ENCODE measurements around the gene ZNF454.

ZNF454 gene

GRCh38 chr5:178940569-178941360 is at the start of gene ZNF454:
ZNF454 (plus strand) TSS chr5:178941198; CDS start chr5:178942792, 1,594 bp downstream.
- H3K27me3 ChIP-seq (ENCODE audit: low read depth) = no peaks in the 10 kb centered on the region
- H3K9me3 ChIP-seq = peaks cover 3% of the 10 kb centered on the region; the same call in 1 of the 2 replicates
- DNase-seq (ENCODE audit: low spot score in 2 of 2) = no peak

DNA sequence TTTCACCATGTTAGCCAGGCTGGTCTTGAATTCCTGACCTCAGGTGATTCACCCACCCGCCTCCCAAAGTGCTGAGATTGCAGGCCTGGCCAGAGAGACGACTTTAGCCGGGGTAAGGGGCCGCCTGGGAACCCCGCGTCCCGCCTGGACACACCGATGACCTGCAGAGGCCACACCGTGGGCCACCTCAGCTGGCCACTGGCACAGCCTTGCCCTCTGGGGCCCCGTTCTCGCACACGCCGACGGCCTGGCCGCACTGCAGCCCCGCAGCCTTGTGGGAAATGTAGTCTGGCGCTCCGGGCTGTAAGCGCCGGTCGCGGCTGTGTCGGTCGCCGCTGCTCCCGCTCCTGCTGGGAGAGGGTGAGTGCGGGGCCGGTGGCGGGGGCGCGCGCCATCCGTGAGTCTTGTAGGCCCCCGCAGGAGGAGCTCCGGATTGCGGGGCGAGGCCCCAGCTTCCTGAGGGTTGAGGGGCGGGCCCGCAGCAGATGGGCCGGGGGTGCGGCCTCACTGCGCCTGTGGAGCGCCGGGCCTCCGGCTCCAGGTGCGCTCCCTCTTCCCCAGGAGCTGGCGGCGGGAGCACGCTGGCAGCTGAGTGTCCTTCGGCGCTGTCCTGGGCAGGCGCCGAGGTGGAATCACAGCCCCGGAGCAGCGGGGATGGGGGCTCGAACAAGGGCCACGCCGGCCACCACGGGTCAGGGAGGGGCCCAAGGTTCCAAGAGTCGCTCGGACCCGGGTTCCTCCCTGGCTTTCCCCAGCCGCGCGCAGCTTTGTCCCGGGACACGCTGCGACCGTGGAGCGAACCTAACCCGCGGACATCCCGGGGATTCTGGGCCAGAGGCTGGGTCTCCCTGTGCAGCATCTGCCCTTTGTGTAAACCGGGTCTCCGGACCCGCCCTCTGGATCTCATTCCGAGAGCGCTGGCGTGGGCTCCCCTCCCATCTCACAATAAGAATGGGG is 45.1 kb upstream of the ZNF454 start, which contains the start of gene ZFP2:
Gene ZFP2, plus strand, starts transcription at position 299 of the 957 bp plus-strand sequence. CDS start 35,401 bp downstream, outside the sequence.
- no peaks in the 10 kb centered on the region for H3K27me3 ChIP-seq (ENCODE audit: low read depth)
- no peaks in the 10 kb centered on the region for H3K4me1 ChIP-seq
- in situ Hi-C loops (cut with MboI; ENCODE audit: low sequenced_read_pairs) = no loop called here
- H3K4me3 ChIP-seq = no peak within 1 kb of the TSS
- H3K36me3 ChIP-seq (replicated peaks) = no peaks in the 10 kb centered on the region
- no peak for DNase-seq (ENCODE audit: low spot score in 2 of 2)
- H3K9me3 ChIP-seq = no peaks in the 10 kb centered on the region; the same call in 1 of the 2 replicates

More at GRCh38 chr5:178940569-178941360, at the start of gene ZNF454:
- Histone ChIP-seq H3K36me3 (replicated peaks) (no peaks in the 10 kb centered on the region), H3K4me3 (no peak within 1 kb of the TSS), H3K4me1 (no peaks in the 10 kb centered on the region)
- in situ Hi-C loops (cut with MboI; ENCODE audit: low sequenced_read_pairs) = no loop called here

- in situ Hi-C loops (cut with MboI; ENCODE audit: low sequenced_read_pairs) = no loop called here
- H3K27me3 ChIP-seq (ENCODE audit: low read depth) = no peaks in the 10 kb centered on the region
- H3K4me1 ChIP-seq = no peaks in the 10 kb centered on the region
- DNase-seq (ENCODE audit: low spot score in 2 of 2) = no peak
- no peak overlapping the region for H3K4me3 ChIP-seq
- H3K9me3 ChIP-seq = no peaks in the 10 kb centered on the region; the same call in 1 of the 2 replicates
- H3K36me3 ChIP-seq (replicated peaks) = no peaks in the 10 kb centered on the region
These were observed 41.7 kb upstream of the ZNF454 start for GRCh38 chr5:178899289-178899688.

DNA sequence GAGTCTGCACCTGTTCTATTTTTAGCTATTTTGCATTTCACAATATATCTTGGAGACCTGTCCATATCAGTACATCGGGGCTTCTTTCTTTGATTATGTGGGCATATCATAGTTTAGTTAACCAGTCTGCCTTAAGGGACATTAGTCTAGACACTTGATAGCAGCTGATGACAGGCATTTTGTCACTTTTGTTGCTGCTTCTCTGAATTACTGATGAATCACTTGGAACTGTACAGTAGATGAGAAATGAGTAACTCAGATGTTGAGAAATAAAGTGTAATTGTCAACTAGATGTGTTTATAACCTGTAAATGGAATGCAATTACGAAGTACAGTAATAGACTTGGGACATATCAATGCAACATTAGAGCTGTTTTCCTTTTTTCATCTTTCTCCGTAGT is 38.1 kb upstream of the ZNF454 start:
- Histone ChIP-seq H3K36me3 (replicated peaks) (no peaks in the 10 kb centered on the region), H3K4me3 (no peak overlapping the region), H3K27me3 (ENCODE audit: low read depth) (no peaks in the 10 kb centered on the region), H3K4me1 (no peaks in the 10 kb centered on the region), H3K9me3 (no peaks in the 10 kb centered on the region)
- in situ Hi-C loops (cut with MboI; ENCODE audit: low sequenced_read_pairs) = no loop called here
- no peak for DNase-seq (ENCODE audit: low spot score in 2 of 2)

GRCh38 chr5:178931846-178932760 is 8.9 kb upstream of the ZNF454 start:
- peaks cover 11% of the 10 kb centered on the region; the same call in 1 of the 2 replicates for H3K9me3 ChIP-seq
- H3K27me3 ChIP-seq (ENCODE audit: low read depth) = no peaks in the 10 kb centered on the region
- H3K36me3 ChIP-seq (replicated peaks) = no peaks in the 10 kb centered on the region
- H3K4me3 ChIP-seq = no peak overlapping the region
- in situ Hi-C loops (cut with MboI; ENCODE audit: low sequenced_read_pairs) = no loop called here
- DNase-seq (ENCODE audit: low spot score in 2 of 2) = no peak
- H3K4me1 ChIP-seq = no peaks in the 10 kb centered on the region

GRCh38 chr5:178941361-178941760 is 363 bp downstream of the ZNF454 start:
- in situ Hi-C loops (cut with MboI; ENCODE audit: low sequenced_read_pairs) = no loop called here
- Histone ChIP-seq H3K36me3 (replicated peaks) (no peaks in the 10 kb centered on the region), H3K4me1 (no peaks in the 10 kb centered on the region), H3K4me3 (no peak overlapping the region), H3K27me3 (ENCODE audit: low read depth) (no peaks in the 10 kb centered on the region), H3K9me3 (peaks cover 3% of the 10 kb centered on the region; the same call in 1 of the 2 replicates)
- DNase-seq (ENCODE audit: low spot score in 2 of 2) = no peak

DNA sequence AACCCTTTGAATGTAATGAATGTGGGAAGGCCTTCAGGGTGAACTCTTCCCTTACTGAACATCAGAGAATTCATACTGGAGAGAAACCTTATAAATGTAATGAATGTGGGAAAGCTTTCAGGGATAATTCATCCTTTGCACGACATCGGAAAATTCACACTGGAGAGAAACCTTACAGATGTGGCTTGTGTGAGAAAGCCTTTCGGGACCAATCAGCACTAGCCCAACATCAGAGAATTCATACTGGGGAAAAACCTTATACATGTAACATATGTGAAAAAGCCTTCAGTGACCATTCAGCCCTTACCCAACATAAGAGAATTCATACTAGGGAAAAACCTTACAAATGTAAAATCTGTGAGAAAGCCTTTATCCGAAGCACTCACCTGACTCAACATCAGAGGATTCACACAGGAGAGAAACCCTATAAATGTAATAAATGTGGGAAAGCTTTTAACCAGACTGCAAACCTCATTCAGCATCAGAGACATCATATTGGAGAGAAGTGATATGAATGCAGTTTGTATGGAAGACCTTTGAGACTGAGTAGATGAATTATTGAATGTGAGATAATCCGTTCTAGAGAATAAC is 24.6 kb downstream of the ZNF454 start:
- in situ Hi-C loops (cut with MboI; ENCODE audit: low sequenced_read_pairs) = no loop called here
- no peak for DNase-seq (ENCODE audit: low spot score in 2 of 2)
- no peaks in the 10 kb centered on the region for H3K36me3 ChIP-seq (replicated peaks)
- no peaks in the 10 kb centered on the region for H3K4me1 ChIP-seq
- no peak overlapping the region for H3K4me3 ChIP-seq
- peaks cover 7% of the 10 kb centered on the region; the same call in 1 of the 2 replicates for H3K9me3 ChIP-seq
- no peaks in the 10 kb centered on the region for H3K27me3 ChIP-seq (ENCODE audit: low read depth)

DNA sequence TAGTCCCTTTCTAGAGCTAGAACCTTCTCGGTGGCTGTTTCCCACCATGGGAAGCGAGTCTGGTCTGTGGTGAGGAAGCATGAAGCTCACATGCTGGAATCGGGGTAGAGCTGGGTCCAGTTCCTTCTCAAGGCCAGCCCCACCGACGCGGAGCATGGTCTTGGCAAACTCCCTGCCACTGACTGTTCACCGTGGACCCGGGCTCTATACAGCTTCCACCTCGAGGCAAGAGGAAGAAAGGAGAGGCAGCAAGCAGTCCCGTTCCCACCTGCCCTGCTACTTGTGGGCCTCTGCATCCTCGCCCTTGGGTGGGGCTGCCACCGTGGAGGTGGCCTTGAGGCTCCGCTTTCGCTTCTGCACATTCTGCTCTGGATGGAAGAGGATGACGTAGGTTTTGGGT is 40.4 kb downstream of the ZNF454 start:
- no peak for DNase-seq (ENCODE audit: low spot score in 2 of 2)
- Histone ChIP-seq H3K4me3 (no peak overlapping the region), H3K36me3 (replicated peaks) (no peaks in the 10 kb centered on the region), H3K9me3 (no peaks in the 10 kb centered on the region), H3K4me1 (no peaks in the 10 kb centered on the region), H3K27me3 (ENCODE audit: low read depth) (no peaks in the 10 kb centered on the region)
- in situ Hi-C loops (cut with MboI; ENCODE audit: low sequenced_read_pairs) = no loop called here

- DNase-seq (ENCODE audit: low spot score in 2 of 2) = no peak
- in situ Hi-C loops (cut with MboI; ENCODE audit: low sequenced_read_pairs) = no loop called here
- no peaks in the 10 kb centered on the region for H3K27me3 ChIP-seq (ENCODE audit: low read depth)
- no peaks in the 10 kb centered on the region for H3K36me3 ChIP-seq (replicated peaks)
- H3K9me3 ChIP-seq = no peaks in the 10 kb centered on the region
- no peaks in the 10 kb centered on the region for H3K4me1 ChIP-seq
- no peak overlapping the region for H3K4me3 ChIP-seq
These were observed 41.9 kb downstream of the ZNF454 start for GRCh38 chr5:178982941-178983340.

DNA sequence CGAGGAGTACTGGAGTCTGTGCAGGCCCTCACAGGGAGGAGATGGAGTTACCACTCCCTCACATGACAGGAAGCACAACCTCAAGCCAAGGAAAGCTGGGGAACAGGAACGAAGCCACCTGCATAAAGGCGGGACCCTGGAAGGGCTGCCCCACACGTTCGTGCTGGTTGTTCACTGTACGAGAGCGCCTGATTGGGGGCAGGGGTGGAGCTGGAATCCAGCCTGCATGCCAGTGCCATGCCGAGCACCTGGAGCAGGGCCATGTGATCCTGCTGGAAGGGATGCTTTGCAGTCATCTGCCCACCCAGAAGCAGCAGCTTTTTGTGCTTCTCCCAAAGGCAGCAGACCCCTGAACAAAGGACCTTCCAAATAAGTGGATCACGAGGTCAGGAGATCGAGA is 42.7 kb downstream of the ZNF454 start:
- Histone ChIP-seq H3K4me1 (no peaks in the 10 kb centered on the region), H3K27me3 (ENCODE audit: low read depth) (no peaks in the 10 kb centered on the region), H3K36me3 (replicated peaks) (no peaks in the 10 kb centered on the region), H3K9me3 (no peaks in the 10 kb centered on the region), H3K4me3 (no peak overlapping the region)
- in situ Hi-C loops (cut with MboI; ENCODE audit: low sequenced_read_pairs) = no loop called here
- no peak for DNase-seq (ENCODE audit: low spot score in 2 of 2)

DNA sequence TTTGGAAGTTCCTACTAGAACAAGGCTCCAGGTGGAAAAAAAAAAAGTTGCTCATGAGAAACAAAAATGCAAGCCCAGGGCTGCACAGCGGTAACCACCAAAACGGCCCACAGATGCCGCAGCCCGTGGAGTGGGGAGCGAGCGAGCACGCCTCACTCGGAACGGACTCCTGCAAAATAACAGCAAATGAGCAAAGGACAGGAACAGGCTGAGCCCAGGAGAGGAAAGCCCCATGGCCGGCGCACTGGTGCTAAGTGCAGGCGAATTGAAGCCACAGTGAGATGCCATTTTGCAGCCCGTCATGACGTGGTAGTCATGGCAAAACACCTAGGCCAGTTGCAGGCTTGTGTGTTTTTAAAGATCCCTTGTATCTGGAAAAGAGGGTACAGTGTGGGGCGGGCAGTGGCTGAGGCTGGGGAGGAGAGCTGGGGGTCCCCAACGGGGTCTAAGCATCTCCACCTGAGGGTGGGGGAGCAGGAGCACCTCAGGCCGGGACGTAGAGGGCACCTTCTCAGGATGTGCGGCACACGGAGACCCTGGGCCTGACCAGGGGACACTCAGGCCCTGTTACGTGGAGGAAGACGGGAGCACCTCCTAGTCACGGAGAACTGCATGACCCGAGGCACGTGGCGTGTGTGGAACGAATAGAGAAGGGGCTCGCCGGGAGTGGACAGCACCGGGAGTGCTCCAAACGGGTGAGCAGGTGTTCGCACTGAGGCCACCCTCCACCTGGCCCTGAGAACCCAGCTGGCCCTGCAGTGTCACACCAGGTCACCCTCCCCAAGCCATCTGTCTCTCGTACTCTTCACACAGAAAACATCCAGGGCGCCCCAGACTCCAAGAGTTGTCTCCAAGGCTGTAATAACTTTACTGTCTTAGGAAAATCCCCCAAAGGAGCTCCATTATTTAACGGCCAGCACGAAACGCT is 43.4 kb downstream of the ZNF454 start:
- in situ Hi-C loops (cut with MboI; ENCODE audit: low sequenced_read_pairs) = no loop called here

GRCh38 chr5:178986326-178986960 is 45.4 kb downstream of the ZNF454 start:
- H3K4me1 ChIP-seq = no peaks in the 10 kb centered on the region
- H3K36me3 ChIP-seq (replicated peaks) = no peaks in the 10 kb centered on the region
- DNase-seq (ENCODE audit: low spot score in 2 of 2) = no peak
- in situ Hi-C loops (cut with MboI; ENCODE audit: low sequenced_read_pairs) = no loop called here
- no peak overlapping the region for H3K4me3 ChIP-seq
- no peaks in the 10 kb centered on the region for H3K27me3 ChIP-seq (ENCODE audit: low read depth)
- no peaks in the 10 kb centered on the region for H3K9me3 ChIP-seq

More for the DNA sequence above, 43.4 kb downstream of the ZNF454 start:
- H3K4me3 ChIP-seq = no peak overlapping the region
- H3K9me3 ChIP-seq = no peaks in the 10 kb centered on the region
- no peaks in the 10 kb centered on the region for H3K27me3 ChIP-seq (ENCODE audit: low read depth)
- no peaks in the 10 kb centered on the region for H3K4me1 ChIP-seq
- no peaks in the 10 kb centered on the region for H3K36me3 ChIP-seq (replicated peaks)
- no peak for DNase-seq (ENCODE audit: low spot score in 2 of 2)

Data from HAP-1 (cell line).